Muscle layer of colon (tissue), 2 donors: ENCODE measurements around the gene AKT3.

Experiments
- H3K27ac ChIP-seq: one replicate; pipeline ENCODE4 v1.7.0; 2013; ENCODE audit warnings: low read depth, mild to moderate bottlenecking, low read length, moderate library complexity
- H3K27me3 ChIP-seq, 2 donors: one replicate each; pipeline ENCODE4 v1.7.0; 2013; ENCODE audit warnings: low read length in 2 of 2, mild to moderate bottlenecking in 2 of 2; ENCODE audit not compliant: insufficient read depth in 2 of 2, control insufficient read depth in 1 of 2
- H3K36me3 ChIP-seq: one replicate; pipeline ENCODE4 v1.7.0; 2013; ENCODE audit warnings: mild to moderate bottlenecking, low read length; ENCODE audit not compliant: insufficient read depth
- H3K4me1 ChIP-seq: one replicate; pipeline ENCODE4 v1.7.0; 2013; ENCODE audit warnings: mild to moderate bottlenecking, low read length; ENCODE audit not compliant: insufficient read depth
- H3K4me3 ChIP-seq, 2 donors: one replicate each; pipeline ENCODE4 v1.7.0; 2013; ENCODE audit warnings: low read length in 2 of 2, low read depth in 1 of 2, mild to moderate bottlenecking in 1 of 2, moderate library complexity in 1 of 2
- H3K9ac ChIP-seq: one replicate; pipeline ENCODE4 v1.7.0; 2013; ENCODE audit warnings: low read length
- H3K9me3 ChIP-seq: one replicate; pipeline ENCODE4 v1.7.0; 2013; ENCODE audit warnings: mild to moderate bottlenecking, low read length
- donor health status: abdominal sarcoma.
- donor health status: Adenocarcinoma of cecum.

The AKT3 gene

GRCh38 chr1:243745356-243745755 lies 104.7 kb downstream of the AKT3 start:
- Histone ChIP-seq H3K27me3 (no peaks in the 10 kb centered on the region), H3K9me3 (no peaks in the 10 kb centered on the region), H3K9ac (no peak overlapping the region), H3K4me1 (no peaks in the 10 kb centered on the region), H3K36me3 (no peaks in the 10 kb centered on the region), H3K27ac (no peak overlapping the region), H3K4me3 (no peak overlapping the region)

- H3K36me3 ChIP-seq = no peaks in the 10 kb centered on the region
- H3K9ac ChIP-seq = no peak overlapping the region
- no peaks in the 10 kb centered on the region for H3K9me3 ChIP-seq
- no peaks in the 10 kb centered on the region for H3K4me1 ChIP-seq
- no peaks in the 10 kb centered on the region for H3K27me3 ChIP-seq
- H3K27ac ChIP-seq = no peak overlapping the region
- no peak overlapping the region for H3K4me3 ChIP-seq
Measured at GRCh38 chr1:243742819-243743218, 107.2 kb downstream of the AKT3 start.

- Histone ChIP-seq H3K36me3 (no peaks in the 10 kb centered on the region), H3K4me1 (peaks cover 4% of the 10 kb centered on the region), H3K27me3 (no peaks in the 10 kb centered on the region), H3K4me3 (no peak overlapping the region), H3K9ac (no peak overlapping the region), H3K9me3 (no peaks in the 10 kb centered on the region), H3K27ac (no peak overlapping the region)
Measured at GRCh38 chr1:243740255-243740999, 109.6 kb downstream of the AKT3 start.

GRCh38 chr1:243739335-243740003 lies 110.6 kb downstream of the AKT3 start:
- Histone ChIP-seq H3K27ac (no peak overlapping the region), H3K9ac (no peak overlapping the region), H3K4me3 (no peak overlapping the region)

GRCh38 chr1:243738020-243738419 lies 112.0 kb downstream of the AKT3 start:
- Histone ChIP-seq H3K9ac (no peak overlapping the region), H3K4me1 (peaks cover 4% of the 10 kb centered on the region), H3K9me3 (no peaks in the 10 kb centered on the region), H3K36me3 (no peaks in the 10 kb centered on the region), H3K27ac (no peak overlapping the region), H3K4me3 (no peak overlapping the region), H3K27me3 (no peaks in the 10 kb centered on the region)

More at GRCh38 chr1:243739335-243740003, 110.6 kb downstream of the AKT3 start:
- peaks cover 4% of the 10 kb centered on the region for H3K4me1 ChIP-seq
- H3K36me3 ChIP-seq = no peaks in the 10 kb centered on the region
- no peaks in the 10 kb centered on the region for H3K9me3 ChIP-seq
- no peaks in the 10 kb centered on the region for H3K27me3 ChIP-seq

GRCh38 chr1:243735457-243735856 lies 114.6 kb downstream of the AKT3 start:
- Histone ChIP-seq H3K27me3 (no peaks in the 10 kb centered on the region), H3K4me1 (peaks cover 4% of the 10 kb centered on the region), H3K9ac (no peak overlapping the region), H3K4me3 (no peak overlapping the region), H3K27ac (no peak overlapping the region), H3K36me3 (no peaks in the 10 kb centered on the region), H3K9me3 (no peaks in the 10 kb centered on the region)

- Histone ChIP-seq H3K4me3 (no peak overlapping the region), H3K9ac (no peak overlapping the region), H3K4me1 (peaks cover 4% of the 10 kb centered on the region), H3K9me3 (no peaks in the 10 kb centered on the region), H3K27ac (no peak overlapping the region), H3K27me3 (no peaks in the 10 kb centered on the region), H3K36me3 (no peaks in the 10 kb centered on the region)
Measured at GRCh38 chr1:243734308-243734695, 115.7 kb downstream of the AKT3 start.

- Histone ChIP-seq H3K9me3 (no peaks in the 10 kb centered on the region), H3K27ac (no peak overlapping the region), H3K27me3 (no peaks in the 10 kb centered on the region), H3K9ac (no peak overlapping the region), H3K36me3 (no peaks in the 10 kb centered on the region), H3K4me3 (no peak overlapping the region), H3K4me1 (peaks cover 4% of the 10 kb centered on the region)
Measured at GRCh38 chr1:243733670-243734307, 116.3 kb downstream of the AKT3 start.

- no peaks in the 10 kb centered on the region for H3K9me3 ChIP-seq
- no peaks in the 10 kb centered on the region for H3K36me3 ChIP-seq
- H3K4me3 ChIP-seq = no peak overlapping the region
- no peaks in the 10 kb centered on the region for H3K27me3 ChIP-seq
- peaks cover 4% of the 10 kb centered on the region for H3K4me1 ChIP-seq
- H3K27ac ChIP-seq = no peak overlapping the region
- no peak overlapping the region for H3K9ac ChIP-seq
Measured at GRCh38 chr1:243732637-243733036, 117.4 kb downstream of the AKT3 start.

- no peak overlapping the region for H3K27ac ChIP-seq
- H3K9me3 ChIP-seq = no peaks in the 10 kb centered on the region
- no peaks in the 10 kb centered on the region for H3K36me3 ChIP-seq
- H3K4me3 ChIP-seq = no peak overlapping the region
- no peak overlapping the region for H3K9ac ChIP-seq
- peaks cover 4% of the 10 kb centered on the region for H3K4me1 ChIP-seq
- H3K27me3 ChIP-seq = no peaks in the 10 kb centered on the region
Measured at GRCh38 chr1:243731974-243732625, 117.9 kb downstream of the AKT3 start.

- H3K4me1 ChIP-seq = peaks cover 7% of the 10 kb centered on the region
- H3K27ac ChIP-seq = no peak overlapping the region
- no peak overlapping the region for H3K9ac ChIP-seq
Measured at GRCh38 chr1:243731301-243731891, 118.6 kb downstream of the AKT3 start.

More at GRCh38 chr1:243731301-243731891, 118.6 kb downstream of the AKT3 start:
- no peak overlapping the region for H3K4me3 ChIP-seq
- H3K27me3 ChIP-seq = no peaks in the 10 kb centered on the region
- H3K36me3 ChIP-seq = no peaks in the 10 kb centered on the region
- H3K9me3 ChIP-seq = no peaks in the 10 kb centered on the region
